PC-3 (cell line): Measurements from ENCODE around the gene ERCC4.

ENCODE experiments used
- EZH2 ChIP-seq: fragments of 300-600 bp; sonication (generic); IDR thresholded peaks from one replicate; pipeline ENCODE4 v1.6.1; 2017; ENCODE audit warnings: antibody characterized with exemption, mild to moderate bottlenecking, low read length; ENCODE audit not compliant: unreplicated experiment
- TF ChIP-seq, protein P1 (sequence below): fragments of 300-600 bp; sonication (generic); conservative IDR thresholded peaks from 2 replicates; pipeline ENCODE4 v1.5.1; 2017; ENCODE audit warnings: antibody characterized with exemption, low read depth, mild to moderate bottlenecking, low read length

DNA sequence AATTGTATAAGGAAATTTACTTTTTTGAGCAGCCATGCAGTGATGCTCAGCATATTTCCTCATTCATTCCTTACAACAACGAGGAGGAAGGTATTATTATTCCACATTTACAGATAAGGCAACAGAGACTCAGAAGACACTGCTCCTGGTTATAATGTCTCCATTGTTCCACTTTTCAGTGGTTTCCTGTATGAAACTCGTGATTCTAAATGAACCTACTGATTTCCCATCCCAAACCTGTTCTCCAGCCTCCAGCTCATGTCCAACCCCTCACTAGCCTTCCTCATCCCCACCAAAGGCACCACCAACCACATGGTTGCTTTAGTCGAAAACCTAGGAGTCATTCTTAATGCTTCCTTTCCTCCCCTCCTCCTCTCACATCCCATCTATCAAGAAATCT is 12.5 kb upstream of the ERCC4 start:
- TF ChIP-seq, protein P1, sequence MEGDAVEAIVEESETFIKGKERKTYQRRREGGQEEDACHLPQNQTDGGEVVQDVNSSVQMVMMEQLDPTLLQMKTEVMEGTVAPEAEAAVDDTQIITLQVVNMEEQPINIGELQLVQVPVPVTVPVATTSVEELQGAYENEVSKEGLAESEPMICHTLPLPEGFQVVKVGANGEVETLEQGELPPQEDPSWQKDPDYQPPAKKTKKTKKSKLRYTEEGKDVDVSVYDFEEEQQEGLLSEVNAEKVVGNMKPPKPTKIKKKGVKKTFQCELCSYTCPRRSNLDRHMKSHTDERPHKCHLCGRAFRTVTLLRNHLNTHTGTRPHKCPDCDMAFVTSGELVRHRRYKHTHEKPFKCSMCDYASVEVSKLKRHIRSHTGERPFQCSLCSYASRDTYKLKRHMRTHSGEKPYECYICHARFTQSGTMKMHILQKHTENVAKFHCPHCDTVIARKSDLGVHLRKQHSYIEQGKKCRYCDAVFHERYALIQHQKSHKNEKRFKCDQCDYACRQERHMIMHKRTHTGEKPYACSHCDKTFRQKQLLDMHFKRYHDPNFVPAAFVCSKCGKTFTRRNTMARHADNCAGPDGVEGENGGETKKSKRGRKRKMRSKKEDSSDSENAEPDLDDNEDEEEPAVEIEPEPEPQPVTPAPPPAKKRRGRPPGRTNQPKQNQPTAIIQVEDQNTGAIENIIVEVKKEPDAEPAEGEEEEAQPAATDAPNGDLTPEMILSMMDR, result no peak
- no peak for TF ChIP-seq EZH2
